Gastrocnemius medialis (tissue), 4 donors: ENCODE measurements around the gene CCN5. TPM values are rescaled to one million over a fixed set of nuclear protein-coding genes. Genes with fewer than 3 reads are reported as not detected.

Source experiments
- ATAC-seq, 2 donors: fragments of 150-250 bp; one replicate each; pipeline ENCODE4 v1.9.1; 2016
- DNase-seq, 2 donors: peaks; one replicate each; pipeline ENCODE4 v3.0.0-alpha.2; 2019
- H3K27ac ChIP-seq, 4 donors: fragments of 200-600 bp; sonication (generic); 1 replicate in 1 of 4; 2 replicates in 3 of 4; pipeline ENCODE4 v1.5.1; 2016 to 2018; ENCODE audit warnings: mild to moderate bottlenecking in 2 of 4, moderate library complexity in 1 of 4
- H3K27me3 ChIP-seq, 3 donors: fragments of 200-600 bp; sonication (generic) in 2 of 3; 1 replicate in 1 of 3; 2 replicates in 2 of 3; pipeline versions ENCODE4 v1.5.1 to v1.6.0; 2016 to 2019; ENCODE audit warnings: mild to moderate bottlenecking in 1 of 3, moderate library complexity in 1 of 3
- H3K36me3 ChIP-seq, 2 donors: fragments of 200-600 bp; sonication (generic) in 1 of 2; one replicate each; pipeline ENCODE4 v1.5.1; 2017 to 2018
- H3K4me1 ChIP-seq, 2 donors: fragments of 200-600 bp; sonication (generic) in 1 of 2; one replicate each; pipeline ENCODE4 v1.5.1; 2016 to 2017; ENCODE audit warnings: mild to moderate bottlenecking in 2 of 2
- H3K4me3 ChIP-seq, 4 donors: fragments of 200-600 bp; sonication (generic) in 3 of 4; 1 replicate in 1 of 4; 2 replicates in 3 of 4; pipeline ENCODE4 v1.5.1; 2016 to 2019; ENCODE audit warnings: mild to moderate bottlenecking in 2 of 4
- H3K9me3 ChIP-seq, 3 donors: fragments of 200-600 bp; sonication (generic) in 2 of 3; 1 replicate in 1 of 3; 2 replicates in 2 of 3; pipeline ENCODE4 v1.5.1; 2016 to 2019
- POLR2A ChIP-seq, 2 donors: fragments of 450-650 bp; IDR thresholded peaks; one replicate each; pipeline ENCODE4 v1.6.1; 2017; ENCODE audit warnings: antibody characterized with exemption in 2 of 2, mild to moderate bottlenecking in 2 of 2, moderate library complexity in 2 of 2
- in situ Hi-C, 4 donors: fragments of 200-750 bp; cut with MboI; loops; one replicate each; pipeline versions ENCODE4 v1.15.0 to v1.8.0; 2017; ENCODE audit warnings: low sequenced_read_pairs in 4 of 4
- intact Hi-C: fragments of 100-400 bp; cut with DNase I; formaldehyde crosslinking; loops from one replicate; pipeline ENCODE4 v1.15.1; 2023; ENCODE audit warnings: low total_unique reads
- total RNA-seq, 4 donors: library from RNA; depleted of rRNA; stranded (reverse); fragments of >200 nt; gene quantifications; one replicate each; pipeline versions ENCODE4 v1.1.0 to v1.2.3, GENCODE V29; 2016
- TF ChIP-seq, protein P1 (sequence below), 5 experiments: fragments of 450-650 bp in 3 of 5; fragments of 200-600 bp in 2 of 5; sonication (generic) in 2 of 5; IDR thresholded peaks in 4 of 5; conservative IDR thresholded peaks in 1 of 5; 1 replicate in 4 of 5; 2 replicates in 1 of 5; pipeline ENCODE4 v1.5.1; 2016 to 2019; ENCODE audit warnings: antibody characterized with exemption in 5 of 5, mild to moderate bottlenecking in 3 of 5, moderate library complexity in 3 of 5

CCN5 gene
- total RNA-seq, 4 donors from 2014 or later, result 16.4 to 65.3 (median 45.7) TPM

DNA sequence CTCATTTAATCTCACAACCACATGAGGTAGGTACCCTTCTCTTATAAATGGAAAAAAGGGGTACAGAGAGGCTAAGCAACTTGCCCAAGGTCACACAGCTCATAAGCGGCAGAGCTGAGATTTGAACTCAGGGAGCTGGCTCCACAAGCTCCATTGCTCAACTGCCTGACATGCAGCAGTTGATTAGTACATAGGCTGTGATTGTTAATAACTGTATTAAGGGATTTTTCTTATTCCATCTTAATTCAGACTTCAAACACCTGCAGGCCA, 6.6 kb downstream of the CCN5 start:
- TF ChIP-seq, protein P1, sequence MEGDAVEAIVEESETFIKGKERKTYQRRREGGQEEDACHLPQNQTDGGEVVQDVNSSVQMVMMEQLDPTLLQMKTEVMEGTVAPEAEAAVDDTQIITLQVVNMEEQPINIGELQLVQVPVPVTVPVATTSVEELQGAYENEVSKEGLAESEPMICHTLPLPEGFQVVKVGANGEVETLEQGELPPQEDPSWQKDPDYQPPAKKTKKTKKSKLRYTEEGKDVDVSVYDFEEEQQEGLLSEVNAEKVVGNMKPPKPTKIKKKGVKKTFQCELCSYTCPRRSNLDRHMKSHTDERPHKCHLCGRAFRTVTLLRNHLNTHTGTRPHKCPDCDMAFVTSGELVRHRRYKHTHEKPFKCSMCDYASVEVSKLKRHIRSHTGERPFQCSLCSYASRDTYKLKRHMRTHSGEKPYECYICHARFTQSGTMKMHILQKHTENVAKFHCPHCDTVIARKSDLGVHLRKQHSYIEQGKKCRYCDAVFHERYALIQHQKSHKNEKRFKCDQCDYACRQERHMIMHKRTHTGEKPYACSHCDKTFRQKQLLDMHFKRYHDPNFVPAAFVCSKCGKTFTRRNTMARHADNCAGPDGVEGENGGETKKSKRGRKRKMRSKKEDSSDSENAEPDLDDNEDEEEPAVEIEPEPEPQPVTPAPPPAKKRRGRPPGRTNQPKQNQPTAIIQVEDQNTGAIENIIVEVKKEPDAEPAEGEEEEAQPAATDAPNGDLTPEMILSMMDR (IDR thresholded peaks at IDR 0.05 in 4 of 5, conservative IDR thresholded peaks at IDR 0.05 in 1 of 5), result no peak
- TF ChIP-seq POLR2A (IDR thresholded peaks at IDR 0.05), result no peak
- no peak for DNase-seq
- Histone ChIP-seq H3K4me3 (no peak overlapping the region), H3K27ac (no peak overlapping the region), H3K27me3 (no peaks in the 10 kb centered on the region), H3K36me3 (no peaks in the 10 kb centered on the region), H3K9me3 (no peaks in the 10 kb centered on the region), H3K4me1 (peaks cover 0 to 3% of the 10 kb centered on the region in 2 donors)
- intact Hi-C loops (loop anchor here (10.0 kb wide), 1 partner anchor 1073 kb away; the partner anchor contains the start of genes DNTTIP1 and WFDC3), in situ Hi-C loops (no loop called here)
- ATAC-seq, result no peak

DNA sequence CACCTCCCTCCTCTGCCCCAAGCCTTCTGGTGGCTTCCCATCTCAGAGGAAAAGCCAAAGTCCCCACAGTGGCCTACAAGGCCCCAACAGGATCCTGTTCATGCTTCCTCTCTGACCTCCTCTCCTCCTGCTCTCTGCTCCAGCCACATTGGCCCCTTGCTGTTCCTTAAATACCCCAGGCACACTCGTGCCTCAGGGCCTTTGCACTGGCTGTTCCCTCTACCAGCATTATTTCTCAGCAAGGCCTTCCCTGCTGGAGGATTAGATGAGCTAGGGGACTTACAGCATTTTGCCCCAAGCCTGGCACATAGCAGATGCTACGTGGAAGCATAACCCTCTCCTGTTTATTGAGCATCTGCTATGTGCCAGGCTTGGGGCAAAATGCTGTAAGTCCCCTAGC, 7.8 kb downstream of the CCN5 start:
- intact Hi-C loops (loop anchor here (10.0 kb wide), 1 partner anchor 1072 kb away; the partner anchor contains the start of genes DNTTIP1 and WFDC3), in situ Hi-C loops (no loop called here)
- DNase-seq, result no peak
- H3K4me1 ChIP-seq, result peaks cover 0 to 3% of the 10 kb centered on the region in 2 donors
- no peaks in the 10 kb centered on the region for H3K27me3 ChIP-seq
- TF ChIP-seq POLR2A (IDR thresholded peaks at IDR 0.05), result no peak
- TF ChIP-seq, protein P1 (IDR thresholded peaks at IDR 0.05 in 4 of 5, conservative IDR thresholded peaks at IDR 0.05 in 1 of 5), result no peak
- H3K9me3 ChIP-seq, result no peaks in the 10 kb centered on the region
- no peak for ATAC-seq
- no peak overlapping the region for H3K4me3 ChIP-seq
- H3K27ac ChIP-seq, result no peak overlapping the region
- no peaks in the 10 kb centered on the region for H3K36me3 ChIP-seq

DNA sequence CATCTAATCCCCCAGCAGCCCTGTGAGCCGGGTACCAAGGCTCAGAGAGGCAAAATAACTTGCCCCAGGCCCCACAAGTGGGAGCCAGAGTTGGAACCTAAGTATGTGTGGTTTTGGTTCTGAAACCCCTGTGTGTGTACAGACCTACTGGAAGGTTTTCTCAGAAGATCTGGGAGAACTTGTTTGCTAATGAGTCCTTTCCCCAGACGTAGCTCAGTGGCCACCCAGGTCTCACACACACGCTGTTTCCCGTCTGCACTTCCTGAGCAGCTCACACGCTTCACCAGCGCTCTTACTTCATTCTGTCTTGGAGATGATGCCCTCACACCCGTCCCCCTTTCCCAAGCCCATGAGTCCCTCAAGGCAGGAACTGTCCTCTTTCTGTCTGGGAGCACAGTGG, 8.2 kb downstream of the CCN5 start:
- no peak for DNase-seq
- no peak overlapping the region for H3K27ac ChIP-seq
- H3K4me3 ChIP-seq, result no peak overlapping the region
- ATAC-seq, result no peak
- intact Hi-C loops (loop anchor here (10.0 kb wide), 1 partner anchor 1071 kb away; the partner anchor contains the start of genes DNTTIP1 and WFDC3), in situ Hi-C loops (no loop called here)
- no peaks in the 10 kb centered on the region for H3K9me3 ChIP-seq
- TF ChIP-seq, protein P1 (IDR thresholded peaks at IDR 0.05 in 4 of 5, conservative IDR thresholded peaks at IDR 0.05 in 1 of 5), result no peak
- no peak for TF ChIP-seq POLR2A (IDR thresholded peaks at IDR 0.05)
- peaks cover 1 to 4% of the 10 kb centered on the region in 2 donors for H3K4me1 ChIP-seq
- no peaks in the 10 kb centered on the region for H3K27me3 ChIP-seq
- H3K36me3 ChIP-seq, result no peaks in the 10 kb centered on the region

GRCh38 chr20:44723798-44724362, 8.7 kb downstream of the CCN5 start:
- in situ Hi-C loops, result no loop called here
- DNase-seq, result no peak
- H3K27ac ChIP-seq, result no peak overlapping the region

More at GRCh38 chr20:44723798-44724362, 8.7 kb downstream of the CCN5 start:
- no peak for ATAC-seq
- H3K9me3 ChIP-seq, result no peaks in the 10 kb centered on the region
- peaks cover 6 to 8% of the 10 kb centered on the region in 2 donors for H3K4me1 ChIP-seq
- H3K36me3 ChIP-seq, result no peaks in the 10 kb centered on the region
- intact Hi-C loops, result loop anchor here (10.0 kb wide), 1 partner anchor 1071 kb away; the partner anchor contains the start of genes DNTTIP1 and WFDC3
- no peaks in the 10 kb centered on the region for H3K27me3 ChIP-seq
- no peak for TF ChIP-seq POLR2A (IDR thresholded peaks at IDR 0.05)
- TF ChIP-seq, protein P1 (IDR thresholded peaks at IDR 0.05 in 4 of 5, conservative IDR thresholded peaks at IDR 0.05 in 1 of 5), result no peak
- H3K4me3 ChIP-seq, result no peak overlapping the region
